ENCODE data around the gene STRIP1.

The STRIP1 gene

DNA sequence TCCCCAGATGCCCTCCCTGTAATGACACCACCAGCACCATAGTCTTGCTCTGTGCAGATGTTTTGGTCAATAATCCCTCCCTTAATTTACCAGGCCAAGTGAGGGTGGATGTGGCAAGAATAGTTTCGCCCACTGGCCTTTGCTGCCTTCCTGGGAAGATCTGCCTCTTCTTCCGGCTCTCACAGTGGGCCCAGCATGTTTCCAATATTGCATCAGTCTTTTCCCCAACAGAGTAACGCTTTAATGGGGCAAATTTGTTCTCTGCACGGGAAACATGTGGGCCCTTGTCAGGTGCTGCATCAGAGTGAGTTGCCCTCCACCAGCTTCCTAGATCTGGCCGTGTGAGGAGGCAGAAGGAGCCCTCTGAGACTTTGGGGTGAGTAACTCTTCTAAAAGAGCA, 48.1 kb downstream of the STRIP1 start:
- Histone ChIP-seq H3K27me3 (ENCODE audit: control insufficient read depth in 1 of 2, insufficient read depth in 2 of 2, low read length in 2 of 2) (peaks cover 21 to 38% of the 10 kb centered on the region in 2 donors), H3K4me1 (ENCODE audit: control insufficient read depth in 1 of 2, insufficient read depth in 2 of 2, low read length in 2 of 2) (peaks cover 12 to 18% of the 10 kb centered on the region in 2 donors), H3K9ac (ENCODE audit: low read depth in 1 of 2, low read length in 2 of 2) (no peak overlapping the region), H3K4me3 (ENCODE audit: low read depth in 1 of 2, low read length in 2 of 2) (no peak overlapping the region), H3K27ac (ENCODE audit: low read depth, low read length) (no peak overlapping the region), H3K36me3 (ENCODE audit: control insufficient read depth in 1 of 2, insufficient read depth in 2 of 2, low read length in 2 of 2) (no peaks in the 10 kb centered on the region), H3K9me3 (ENCODE audit: control insufficient read depth in 1 of 2, low read length in 2 of 2) (no peaks in the 10 kb centered on the region)

DNA sequence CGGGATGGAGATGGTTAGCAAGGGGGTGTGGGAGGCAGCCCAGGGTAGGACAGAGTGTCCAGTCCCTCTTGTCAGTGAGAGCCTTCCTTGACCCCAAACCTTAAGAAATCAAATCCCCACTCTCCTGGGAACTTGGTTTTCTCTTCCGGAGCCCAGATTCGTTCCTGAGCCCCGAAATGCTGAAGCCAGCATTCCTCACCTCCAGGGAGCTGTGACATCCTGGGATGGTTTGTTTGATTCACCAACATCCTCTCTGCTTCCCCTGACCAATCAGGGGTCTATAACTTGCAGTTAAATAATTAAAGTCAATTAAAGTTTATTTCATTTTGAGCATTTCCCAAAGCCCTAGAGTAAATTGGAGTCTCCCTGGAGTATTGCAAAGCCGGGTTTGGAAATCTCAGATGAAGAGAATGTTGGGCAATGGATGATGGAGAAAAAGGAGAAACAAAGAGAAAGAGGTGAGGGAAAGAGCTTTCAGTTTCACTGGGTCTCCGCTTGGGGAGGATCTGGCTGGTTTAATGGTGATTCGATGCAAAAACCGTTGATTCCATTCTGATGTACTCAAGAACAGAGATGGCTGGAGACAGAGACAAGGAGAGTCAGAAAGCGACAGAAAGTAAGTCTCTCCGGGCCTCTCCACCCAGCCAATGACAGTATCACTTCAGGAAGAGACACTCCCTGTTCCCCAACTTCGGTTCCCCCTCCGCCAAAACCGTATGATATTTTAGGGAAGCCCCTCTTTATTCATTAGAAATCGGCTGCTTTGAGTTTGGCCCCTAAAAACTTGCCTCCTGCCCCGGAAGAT, 48.8 kb downstream of the STRIP1 start:
- no peak overlapping the region for H3K27ac ChIP-seq (ENCODE audit: low read depth, low read length)
- H3K9ac ChIP-seq (ENCODE audit: low read depth in 1 of 2, low read length in 2 of 2) = peak overlapping the region; percentile 46 to 57

DNA sequence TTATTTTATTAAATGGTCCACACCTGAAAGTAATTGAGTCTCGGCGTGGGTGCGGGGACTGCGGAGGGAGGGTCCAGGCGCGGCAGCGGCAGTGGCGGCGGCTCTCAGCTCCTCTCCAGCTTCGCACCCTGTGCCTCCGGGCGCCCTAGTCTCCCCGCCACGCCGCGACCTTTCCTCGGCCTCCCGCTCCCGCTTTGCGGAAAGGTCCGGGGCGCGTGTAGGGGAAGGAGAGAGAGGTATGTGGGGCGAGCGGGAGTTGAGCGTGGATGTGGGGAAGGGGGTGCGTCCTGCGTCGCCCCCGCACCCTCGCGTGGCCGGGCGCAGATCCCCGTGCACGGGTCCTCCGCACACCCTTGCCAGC, 49.4 kb downstream of the STRIP1 start:
- H3K4me1 ChIP-seq (ENCODE audit: control insufficient read depth in 1 of 2, insufficient read depth in 2 of 2, low read length in 2 of 2) = peaks cover 12 to 18% of the 10 kb centered on the region in 2 donors
- H3K27ac ChIP-seq (ENCODE audit: low read depth, low read length) = no peak overlapping the region

More for the DNA sequence above, 48.8 kb downstream of the STRIP1 start:
- H3K27me3 ChIP-seq (ENCODE audit: control insufficient read depth in 1 of 2, insufficient read depth in 2 of 2, low read length in 2 of 2) = peaks cover 21 to 38% of the 10 kb centered on the region in 2 donors
- no peaks in the 10 kb centered on the region for H3K9me3 ChIP-seq (ENCODE audit: control insufficient read depth in 1 of 2, low read length in 2 of 2)
- H3K4me3 ChIP-seq (ENCODE audit: low read depth in 1 of 2, low read length in 2 of 2) = peak overlapping the region; percentile 72 to 75
- H3K36me3 ChIP-seq (ENCODE audit: control insufficient read depth in 1 of 2, insufficient read depth in 2 of 2, low read length in 2 of 2) = no peaks in the 10 kb centered on the region
- H3K4me1 ChIP-seq (ENCODE audit: control insufficient read depth in 1 of 2, insufficient read depth in 2 of 2, low read length in 2 of 2) = peaks cover 12 to 18% of the 10 kb centered on the region in 2 donors

DNA sequence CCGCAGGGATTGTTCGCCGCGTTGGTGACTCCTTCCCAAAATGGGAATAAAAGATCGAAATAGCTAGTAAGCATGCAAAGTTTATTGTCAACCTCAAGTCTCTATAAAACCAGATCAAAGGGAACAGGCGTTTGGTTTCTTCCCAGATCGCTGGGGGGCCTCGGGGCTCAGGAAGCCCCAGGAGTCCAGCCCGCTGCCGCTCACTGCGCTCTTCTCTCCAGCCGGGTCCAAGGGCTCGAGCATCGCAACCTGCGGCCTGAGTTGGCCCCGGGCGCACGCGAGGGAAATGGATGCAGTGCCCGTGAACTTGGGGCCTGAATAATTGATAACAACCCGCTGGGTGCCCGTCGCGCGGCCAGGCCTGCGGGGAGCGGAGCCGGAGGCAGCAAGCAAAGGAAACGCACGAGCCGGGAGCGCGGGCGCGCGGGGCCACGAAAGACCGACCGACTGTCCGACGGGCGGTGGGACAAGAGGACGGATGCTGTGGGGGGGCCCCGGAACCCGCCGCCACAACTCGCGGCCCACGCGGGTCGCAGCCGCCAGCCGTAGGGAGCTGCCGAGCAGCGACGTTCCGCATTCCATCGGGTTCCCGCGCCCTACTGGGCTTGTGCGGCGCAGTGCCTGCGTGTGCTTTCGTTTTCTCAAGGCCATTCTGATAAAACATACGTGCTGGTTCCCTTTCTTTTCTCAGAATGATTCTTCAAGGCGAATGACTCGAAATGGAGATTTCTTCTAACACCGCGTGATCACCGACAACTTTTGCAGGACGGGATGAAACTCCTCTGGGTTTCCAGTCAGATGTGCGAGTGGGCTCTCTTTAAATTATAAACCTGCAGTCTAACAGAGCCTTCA, 50.0 kb downstream of the STRIP1 start:
- Histone ChIP-seq H3K4me1 (ENCODE audit: control insufficient read depth in 1 of 2, insufficient read depth in 2 of 2, low read length in 2 of 2) (peaks cover 12 to 18% of the 10 kb centered on the region in 2 donors), H3K27ac (ENCODE audit: low read depth, low read length) (no peak overlapping the region), H3K9me3 (ENCODE audit: control insufficient read depth in 1 of 2, low read length in 2 of 2) (no peaks in the 10 kb centered on the region), H3K9ac (ENCODE audit: low read depth in 1 of 2, low read length in 2 of 2) (peak overlapping the region; percentile 46 to 57), H3K36me3 (ENCODE audit: control insufficient read depth in 1 of 2, insufficient read depth in 2 of 2, low read length in 2 of 2) (no peaks in the 10 kb centered on the region), H3K4me3 (ENCODE audit: low read depth in 1 of 2, low read length in 2 of 2) (peak overlapping the region; percentile 72 to 75), H3K27me3 (ENCODE audit: control insufficient read depth in 1 of 2, insufficient read depth in 2 of 2, low read length in 2 of 2) (peaks cover 21 to 38% of the 10 kb centered on the region in 2 donors)

More for the DNA sequence above, 49.4 kb downstream of the STRIP1 start:
- Histone ChIP-seq H3K9ac (ENCODE audit: low read depth in 1 of 2, low read length in 2 of 2) (peak overlapping the region; percentile 46 to 57), H3K27me3 (ENCODE audit: control insufficient read depth in 1 of 2, insufficient read depth in 2 of 2, low read length in 2 of 2) (peaks cover 21 to 38% of the 10 kb centered on the region in 2 donors), H3K4me3 (ENCODE audit: low read depth in 1 of 2, low read length in 2 of 2) (peak overlapping the region; percentile 72 to 75), H3K36me3 (ENCODE audit: control insufficient read depth in 1 of 2, insufficient read depth in 2 of 2, low read length in 2 of 2) (no peaks in the 10 kb centered on the region), H3K9me3 (ENCODE audit: control insufficient read depth in 1 of 2, low read length in 2 of 2) (no peaks in the 10 kb centered on the region)

GRCh38 chr1:110085671-110086070, 51.2 kb downstream of the STRIP1 start:
- peaks cover 21 to 38% of the 10 kb centered on the region in 2 donors for H3K27me3 ChIP-seq (ENCODE audit: control insufficient read depth in 1 of 2, insufficient read depth in 2 of 2, low read length in 2 of 2)

GRCh38 chr1:110086961-110087360, 52.5 kb downstream of the STRIP1 start:
- H3K27me3 ChIP-seq (ENCODE audit: control insufficient read depth in 1 of 2, insufficient read depth in 2 of 2, low read length in 2 of 2) = peaks cover 21 to 38% of the 10 kb centered on the region in 2 donors
- H3K9ac ChIP-seq (ENCODE audit: low read depth in 1 of 2, low read length in 2 of 2) = no peak overlapping the region
- H3K36me3 ChIP-seq (ENCODE audit: control insufficient read depth in 1 of 2, insufficient read depth in 2 of 2, low read length in 2 of 2) = no peaks in the 10 kb centered on the region
- no peaks in the 10 kb centered on the region for H3K9me3 ChIP-seq (ENCODE audit: control insufficient read depth in 1 of 2, low read length in 2 of 2)
- H3K4me1 ChIP-seq (ENCODE audit: control insufficient read depth in 1 of 2, insufficient read depth in 2 of 2, low read length in 2 of 2) = peaks cover 12 to 18% of the 10 kb centered on the region in 2 donors
- H3K4me3 ChIP-seq (ENCODE audit: low read depth in 1 of 2, low read length in 2 of 2) = no peak overlapping the region
- no peak overlapping the region for H3K27ac ChIP-seq (ENCODE audit: low read depth, low read length)

More at GRCh38 chr1:110085671-110086070, 51.2 kb downstream of the STRIP1 start:
- Histone ChIP-seq H3K27ac (ENCODE audit: low read depth, low read length) (no peak overlapping the region), H3K4me1 (ENCODE audit: control insufficient read depth in 1 of 2, insufficient read depth in 2 of 2, low read length in 2 of 2) (peaks cover 12 to 18% of the 10 kb centered on the region in 2 donors), H3K4me3 (ENCODE audit: low read depth in 1 of 2, low read length in 2 of 2) (no peak overlapping the region), H3K9me3 (ENCODE audit: control insufficient read depth in 1 of 2, low read length in 2 of 2) (no peaks in the 10 kb centered on the region), H3K9ac (ENCODE audit: low read depth in 1 of 2, low read length in 2 of 2) (no peak overlapping the region), H3K36me3 (ENCODE audit: control insufficient read depth in 1 of 2, insufficient read depth in 2 of 2, low read length in 2 of 2) (no peaks in the 10 kb centered on the region)

DNA sequence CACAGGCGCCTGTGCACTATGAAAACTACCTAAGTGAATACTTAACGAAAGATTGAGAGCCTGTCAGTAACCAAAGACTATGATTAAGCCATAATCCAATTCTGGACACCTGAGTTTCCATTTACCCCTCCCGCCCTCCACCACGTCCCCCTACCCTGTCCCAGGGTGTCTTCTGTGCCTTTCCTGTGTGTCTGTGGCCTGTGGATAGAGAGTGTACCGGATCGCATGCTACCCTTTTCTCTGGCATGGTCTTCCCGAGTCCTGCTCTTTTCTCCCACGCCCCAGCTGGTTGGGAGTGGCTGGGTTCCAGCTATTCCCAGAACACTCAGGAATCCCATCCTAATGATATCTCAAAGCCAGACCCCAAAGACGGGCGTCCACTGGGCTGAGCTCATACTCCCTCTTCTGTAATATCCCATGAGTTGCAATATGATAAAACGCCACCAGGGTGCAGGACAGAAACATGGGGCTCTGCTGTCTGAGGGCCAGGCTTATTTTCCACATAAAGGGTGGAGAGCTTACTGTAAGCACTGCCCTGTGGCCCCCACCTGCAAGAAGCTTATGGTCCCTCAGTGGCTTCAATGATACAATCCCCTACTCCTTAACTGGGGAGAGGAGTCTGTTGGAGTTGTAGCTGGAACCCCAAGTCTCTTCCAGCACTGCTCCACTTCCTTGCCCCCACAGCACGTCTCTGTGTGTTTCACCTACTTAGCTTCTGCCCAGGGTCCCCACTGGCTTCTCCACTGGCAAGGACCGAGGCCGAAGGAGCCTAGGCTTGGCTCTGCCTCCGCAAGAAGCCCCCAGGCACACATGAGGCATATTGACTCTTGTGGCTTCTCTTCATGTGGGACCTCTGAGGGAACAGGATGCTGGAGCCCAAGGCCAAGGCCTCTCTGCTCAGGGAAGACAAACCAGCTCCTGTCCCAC, 53.7 kb downstream of the STRIP1 start:
- peaks cover 13 to 39% of the 10 kb centered on the region in 2 donors for H3K27me3 ChIP-seq (ENCODE audit: control insufficient read depth in 1 of 2, insufficient read depth in 2 of 2, low read length in 2 of 2)
- no peaks in the 10 kb centered on the region for H3K9me3 ChIP-seq (ENCODE audit: control insufficient read depth in 1 of 2, low read length in 2 of 2)
- H3K9ac ChIP-seq (ENCODE audit: low read depth in 1 of 2, low read length in 2 of 2) = no peak overlapping the region
- H3K4me1 ChIP-seq (ENCODE audit: control insufficient read depth in 1 of 2, insufficient read depth in 2 of 2, low read length in 2 of 2) = peaks cover 12 to 18% of the 10 kb centered on the region in 2 donors
- no peak overlapping the region for H3K4me3 ChIP-seq (ENCODE audit: low read depth in 1 of 2, low read length in 2 of 2)
- H3K36me3 ChIP-seq (ENCODE audit: control insufficient read depth in 1 of 2, insufficient read depth in 2 of 2, low read length in 2 of 2) = no peaks in the 10 kb centered on the region
- no peak overlapping the region for H3K27ac ChIP-seq (ENCODE audit: low read depth, low read length)

DNA sequence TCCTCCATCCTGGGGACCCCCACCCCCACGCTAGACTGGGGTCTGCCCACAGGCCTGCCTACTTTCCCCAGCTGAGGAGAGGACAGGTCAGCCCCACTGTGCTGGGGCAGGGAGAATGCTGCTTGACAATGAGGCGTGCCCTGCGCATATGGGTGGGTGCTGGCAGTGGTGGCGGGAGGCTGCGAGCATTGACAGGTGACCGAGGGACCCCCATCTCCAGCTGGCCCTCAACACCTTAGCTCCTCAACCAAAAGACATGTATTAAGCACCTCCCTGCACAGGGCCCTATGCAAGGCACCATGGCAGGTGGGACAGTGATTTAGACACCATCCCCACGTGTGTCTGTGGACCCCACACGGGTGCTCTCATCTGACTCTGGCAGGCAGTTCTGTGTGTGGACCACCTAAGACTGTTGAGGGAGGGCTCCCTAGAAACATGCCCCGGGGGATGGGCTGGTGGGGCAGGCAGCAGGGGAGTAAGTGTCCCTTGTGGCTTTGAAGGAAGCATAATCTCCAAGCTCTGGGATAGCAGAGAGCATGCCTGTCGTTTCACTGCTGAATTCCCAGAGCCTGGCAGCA, 54.4 kb downstream of the STRIP1 start:
- Histone ChIP-seq H3K27me3 (ENCODE audit: control insufficient read depth in 1 of 2, insufficient read depth in 2 of 2, low read length in 2 of 2) (peaks cover 5 to 31% of the 10 kb centered on the region in 2 donors), H3K9ac (ENCODE audit: low read depth in 1 of 2, low read length in 2 of 2) (no peak overlapping the region), H3K9me3 (ENCODE audit: control insufficient read depth in 1 of 2, low read length in 2 of 2) (no peaks in the 10 kb centered on the region), H3K4me1 (ENCODE audit: control insufficient read depth in 1 of 2, insufficient read depth in 2 of 2, low read length in 2 of 2) (peaks cover 6 to 12% of the 10 kb centered on the region in 2 donors), H3K27ac (ENCODE audit: low read depth, low read length) (no peak overlapping the region), H3K4me3 (ENCODE audit: low read depth in 1 of 2, low read length in 2 of 2) (no peak overlapping the region), H3K36me3 (ENCODE audit: control insufficient read depth in 1 of 2, insufficient read depth in 2 of 2, low read length in 2 of 2) (no peaks in the 10 kb centered on the region)

DNA sequence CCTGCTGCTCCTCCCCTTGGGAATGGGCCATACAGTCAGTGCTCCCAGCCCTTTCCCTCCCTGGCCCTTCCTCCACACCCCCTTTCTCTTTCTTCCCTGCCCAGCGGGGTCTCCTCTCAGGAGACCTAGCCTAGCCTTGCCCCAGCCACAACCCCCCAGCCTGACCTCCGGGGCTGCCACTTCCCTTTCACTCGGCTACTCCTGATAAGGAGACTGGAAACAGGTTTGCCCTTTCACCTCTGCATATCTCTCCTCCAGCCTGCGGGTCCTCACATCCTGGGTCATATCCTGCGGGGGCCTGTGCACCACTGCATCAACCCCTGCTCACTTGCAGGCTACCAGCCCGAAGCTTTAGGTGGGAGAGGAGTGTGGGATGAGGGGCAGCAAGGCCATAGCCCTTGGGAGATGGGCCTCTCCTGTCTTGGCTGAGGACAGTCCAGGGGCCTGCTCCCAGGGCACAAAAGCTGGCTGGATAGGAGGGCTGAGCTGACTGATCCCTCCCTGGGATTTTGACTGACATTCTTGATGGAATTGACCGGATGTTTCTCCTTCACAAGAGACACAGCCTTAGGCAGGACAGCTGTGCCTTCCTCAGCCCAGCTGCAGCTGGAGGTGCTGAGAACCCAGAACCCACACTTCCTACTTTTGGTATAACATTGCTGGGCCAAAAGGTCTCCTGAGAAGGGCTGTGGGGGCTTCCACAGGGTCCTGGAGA, 55.3 kb downstream of the STRIP1 start:
- Histone ChIP-seq H3K9ac (ENCODE audit: low read depth in 1 of 2, low read length in 2 of 2) (no peak overlapping the region), H3K27ac (ENCODE audit: low read depth, low read length) (no peak overlapping the region), H3K4me3 (ENCODE audit: low read depth in 1 of 2, low read length in 2 of 2) (no peak overlapping the region), H3K9me3 (ENCODE audit: control insufficient read depth in 1 of 2, low read length in 2 of 2) (no peaks in the 10 kb centered on the region), H3K4me1 (ENCODE audit: control insufficient read depth in 1 of 2, insufficient read depth in 2 of 2, low read length in 2 of 2) (peaks cover 5 to 6% of the 10 kb centered on the region in 2 donors), H3K36me3 (ENCODE audit: control insufficient read depth in 1 of 2, insufficient read depth in 2 of 2, low read length in 2 of 2) (no peaks in the 10 kb centered on the region), H3K27me3 (ENCODE audit: control insufficient read depth in 1 of 2, insufficient read depth in 2 of 2, low read length in 2 of 2) (peaks cover 7 to 26% of the 10 kb centered on the region in 2 donors)

Measured in duodenal mucosa (tissue), 2 donors.